AG09319 (cell line): Measurements from ENCODE around the gene FBXO4.

ENCODE experiments used
- DNase-seq: peaks from one replicate; pipeline ENCODE4 v3.0.0-alpha.2; 2010; ENCODE audit warnings: low read depth; ENCODE audit errors: extremely low read depth
- CTCF ChIP-seq: IDR thresholded peaks from 2 replicates; pipeline ENCODE4 v1.5.1; 2011; ENCODE audit warnings: low read depth, mild to moderate bottlenecking, inconsistent platforms, low read length, moderate library complexity

FBXO4 gene

GRCh38 chr5:41903892-41904799 is 20.9 kb upstream of the FBXO4 start, which contains the start of gene RIMOC1:
TSS of gene RIMOC1 (plus strand) at chr5:41904344. CDS start at chr5:41904368, 24 bp downstream.
- TF ChIP-seq CTCF, result no peak

GRCh38 chr5:41906151-41906550 is 18.9 kb upstream of the FBXO4 start:
- no peak for TF ChIP-seq CTCF
- no peak for DNase-seq

More at GRCh38 chr5:41903892-41904799, 20.9 kb upstream of the FBXO4 start, which contains the start of gene RIMOC1:
- peak; percentile 99 for DNase-seq

- DNase-seq, result no peak
- TF ChIP-seq CTCF, result no peak
These were observed 16.6 kb upstream of the FBXO4 start for GRCh38 chr5:41908374-41909079.

GRCh38 chr5:41918105-41918504 is 7.0 kb upstream of the FBXO4 start:
- no peak for DNase-seq
- no peak for TF ChIP-seq CTCF

GRCh38 chr5:41921166-41921565 is 3.9 kb upstream of the FBXO4 start:
- no peak for TF ChIP-seq CTCF
- DNase-seq, result no peak

- TF ChIP-seq CTCF, result no peak
- no peak for DNase-seq
These were observed 3.2 kb upstream of the FBXO4 start for GRCh38 chr5:41921874-41922273.

- no peak for DNase-seq
- TF ChIP-seq CTCF, result no peak
These were observed 582 bp upstream of the FBXO4 start for GRCh38 chr5:41924526-41924871.
